NB4 (cell line): ENCODE measurements around the gene BLNK.

Experiments
- CTCF ChIP-seq: IDR thresholded peaks from one replicate; pipeline ENCODE4 v1.5.1; 2012; ENCODE audit warnings: low read depth, low read length
- MAX ChIP-seq: IDR thresholded peaks from 2 replicates; pipeline ENCODE4 v1.6.1; 2011; ENCODE audit warnings: low read depth, low read length
- MYC ChIP-seq: IDR thresholded peaks from 2 replicates; pipeline ENCODE4 v1.6.1; 2011; ENCODE audit warnings: low read depth, low read length
- POLR2A ChIP-seq: IDR thresholded peaks from 2 replicates; pipeline ENCODE4 v1.6.1; 2011; ENCODE audit warnings: mild to moderate bottlenecking; ENCODE audit not compliant: insufficient read length; ENCODE audit errors: extremely low read depth

GRCh38 chr10:96283351-96283750 is 12.0 kb upstream of the BLNK start:
- TF ChIP-seq CTCF (no peak), POLR2A (no peak), MAX (no peak), MYC (no peak)
